GM21367 (cell line): ENCODE results near the gene GSTM4.
"Not testable (repeated sequence)": the region's sequence is repeated elsewhere in the genome, so short reads cannot be mapped to it uniquely, and the experiment has no call there.

Experiments
- ATAC-seq: cut with Tn5 transposase; IDR thresholded peaks from one replicate; pipeline ENCODE4 v1.9.1; 2021; ENCODE audit not compliant: unreplicated experiment

GSTM4 gene

GRCh38 chr1:109664671-109665070 is 8.8 kb downstream of the GSTM4 start:
- ATAC-seq = no peak

DNA sequence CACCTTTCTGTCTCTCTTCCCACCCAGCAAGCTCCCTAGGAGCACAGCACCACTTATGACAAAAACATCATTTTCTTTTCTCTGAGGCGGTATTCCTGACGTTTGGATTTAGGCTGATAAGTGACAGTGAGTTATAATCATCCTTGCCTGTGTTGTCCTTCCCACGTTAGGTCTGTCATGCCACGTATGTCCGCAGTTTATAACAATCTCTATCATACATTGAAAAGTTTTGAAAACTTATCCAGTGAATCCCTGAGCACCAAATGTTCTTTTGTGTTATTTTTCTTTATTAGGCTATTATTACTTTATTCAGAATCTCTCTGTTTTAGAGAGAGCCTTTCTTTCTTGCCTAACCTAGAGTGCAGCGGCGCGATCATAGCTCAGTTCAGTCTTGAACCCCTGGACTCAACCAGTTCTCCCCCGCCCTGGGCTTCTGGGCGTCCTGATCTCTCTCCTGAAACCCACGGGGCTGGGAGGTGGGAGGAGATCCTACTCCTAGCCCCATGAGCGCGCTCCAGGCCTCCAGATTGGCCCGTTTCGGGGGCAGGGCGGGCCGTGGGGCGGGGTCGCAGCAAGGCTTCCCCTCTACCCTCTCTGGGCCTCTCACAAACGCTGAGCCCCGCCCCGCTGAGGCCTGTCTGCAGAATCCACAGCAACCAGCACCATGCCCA is 11.7 kb downstream of the GSTM4 start, which contains the start of gene GSTM2:
Gene GSTM2, plus strand, starts transcription at position 606 of the 671 bp plus-strand sequence. Its CDS starts 59 bp downstream, at position 665.
- peak; percentile 87 for ATAC-seq

GRCh38 chr1:109668123-109668775 is 12.3 kb downstream of the GSTM4 start:
- no peak for ATAC-seq

DNA sequence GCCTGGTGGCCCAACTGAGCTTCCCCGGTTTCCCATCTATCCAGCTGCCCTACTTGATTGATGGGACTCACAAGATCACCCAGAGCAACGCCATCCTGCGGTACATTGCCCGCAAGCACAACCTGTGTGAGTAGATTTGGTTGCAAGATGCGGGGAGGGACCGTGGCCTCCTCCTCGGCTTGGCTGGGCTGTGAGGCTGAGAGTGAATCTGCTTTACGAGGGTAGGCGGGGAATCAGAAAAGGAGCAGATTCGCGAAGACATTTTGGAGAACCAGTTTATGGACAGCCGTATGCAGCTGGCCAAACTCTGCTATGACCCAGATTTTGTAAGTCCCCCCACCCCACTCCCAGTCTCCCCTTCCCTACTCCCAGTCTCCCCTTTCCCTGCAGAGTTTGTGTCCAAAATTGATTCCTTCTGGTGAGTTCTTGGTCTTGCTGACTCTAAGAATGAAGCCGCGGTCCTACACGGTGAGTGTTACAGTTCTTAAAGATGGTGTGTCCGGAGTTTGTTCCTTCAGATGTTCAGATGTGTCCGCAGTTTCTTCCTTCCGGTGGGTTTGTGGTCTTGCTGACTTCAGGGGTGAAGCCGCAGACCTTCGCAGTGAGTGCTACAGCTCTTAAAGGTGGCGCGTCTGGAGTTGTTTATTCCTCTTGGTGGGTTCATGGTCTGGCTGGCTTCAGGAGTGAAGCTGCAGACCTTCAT is 13.5 kb downstream of the GSTM4 start:
- ATAC-seq = no peak

GRCh38 chr1:109669949-109670302 is 14.0 kb downstream of the GSTM4 start:
- ATAC-seq = not testable (repeated sequence)

- ATAC-seq = no peak
These were observed 15.2 kb downstream of the GSTM4 start for GRCh38 chr1:109671067-109671466.

GRCh38 chr1:109673861-109674260 is 18.0 kb downstream of the GSTM4 start:
- not testable (repeated sequence) for ATAC-seq

GRCh38 chr1:109676683-109677381 is 20.9 kb downstream of the GSTM4 start:
- ATAC-seq = not testable (repeated sequence)

DNA sequence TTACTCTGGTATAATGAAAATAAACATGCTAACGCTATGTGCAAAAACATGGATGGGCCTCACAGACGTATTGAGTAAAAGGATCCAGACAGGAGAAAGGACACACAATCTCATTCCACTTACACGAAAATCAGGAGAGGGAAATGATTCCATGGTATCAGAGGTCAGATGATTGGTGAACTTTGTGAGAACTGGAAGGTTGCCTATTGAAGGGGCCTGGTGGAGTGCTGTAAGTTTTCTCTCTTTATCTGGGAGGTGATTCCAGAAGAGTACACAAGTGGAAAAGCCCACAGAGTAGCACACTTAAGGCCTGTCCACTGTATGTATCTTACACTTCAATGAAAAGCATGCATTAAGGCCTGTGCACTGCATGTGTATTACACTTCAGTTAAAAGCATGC is 21.6 kb downstream of the GSTM4 start:
- ATAC-seq = no peak

- ATAC-seq = not testable (repeated sequence)
These were observed 22.7 kb downstream of the GSTM4 start for GRCh38 chr1:109678637-109679036.

GRCh38 chr1:109684777-109685176 is 28.9 kb downstream of the GSTM4 start:
- not testable (repeated sequence) for ATAC-seq

DNA sequence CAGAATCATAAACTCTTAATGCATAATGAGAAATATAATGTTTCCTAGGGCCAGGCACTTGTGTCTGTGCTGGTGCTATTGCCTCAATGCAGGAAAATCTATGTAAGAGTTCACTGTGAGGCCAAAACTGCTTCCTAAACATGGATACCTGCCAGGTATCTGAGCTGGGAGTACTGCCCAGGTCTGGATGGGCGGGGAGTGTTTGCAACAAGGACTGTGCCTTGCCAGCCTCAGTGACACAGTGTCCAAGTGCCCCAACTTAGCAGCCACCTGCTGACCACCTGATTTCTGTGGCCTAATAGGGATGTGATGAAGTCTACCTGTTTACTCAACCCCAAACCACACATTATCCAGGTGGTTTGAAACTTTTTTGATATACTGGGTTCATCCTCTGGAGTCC is 29.5 kb downstream of the GSTM4 start:
- ATAC-seq = not testable (repeated sequence)

DNA sequence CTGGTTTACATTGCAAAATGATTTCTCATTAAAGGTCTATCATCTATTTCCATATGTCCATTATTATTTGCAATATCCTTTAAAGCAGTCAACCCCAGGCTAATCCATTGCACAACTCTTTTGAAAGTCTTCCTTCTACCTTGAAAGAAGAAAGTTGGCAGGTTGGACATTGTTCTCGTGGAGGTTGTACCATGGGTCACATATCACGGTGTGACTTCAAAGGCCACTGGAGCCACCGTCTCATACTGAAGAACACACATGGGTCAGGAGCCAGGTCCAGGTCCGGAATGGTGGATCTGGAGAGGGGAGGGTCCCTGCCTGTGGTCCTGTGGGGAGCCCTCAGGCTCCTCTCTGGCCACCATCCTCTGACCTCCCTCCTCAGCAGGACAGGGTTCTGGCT is 30.0 kb downstream of the GSTM4 start:
- ATAC-seq = not testable (repeated sequence)

DNA sequence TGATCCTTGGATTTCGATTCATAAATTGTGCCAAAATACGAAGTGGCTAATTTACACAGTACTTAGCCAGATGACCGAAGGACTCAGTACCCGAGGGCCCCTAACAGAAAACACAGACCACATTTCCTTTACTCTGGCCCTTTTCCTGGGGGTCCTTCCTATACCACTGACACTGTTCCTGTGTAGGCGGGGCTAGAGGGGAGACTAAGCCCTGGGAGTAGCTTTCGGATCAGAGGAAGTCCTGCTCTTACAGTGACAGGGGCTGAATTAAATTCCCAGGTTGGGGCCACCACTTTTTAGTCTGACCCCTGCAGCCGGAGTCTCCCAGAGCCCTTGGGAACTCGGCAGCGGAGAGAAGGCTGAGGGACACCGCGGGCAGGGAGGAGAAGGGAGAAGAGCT is 31.2 kb downstream of the GSTM4 start:
- not testable (repeated sequence) for ATAC-seq

- peak; percentile 95 for ATAC-seq
These were observed 32.0 kb downstream of the GSTM4 start, which contains the start of gene GSTM1 for GRCh38 chr1:109687641-109688499. GSTM1 (plus strand) TSS chr1:109687817; CDS start chr1:109687874, 57 bp downstream.

DNA sequence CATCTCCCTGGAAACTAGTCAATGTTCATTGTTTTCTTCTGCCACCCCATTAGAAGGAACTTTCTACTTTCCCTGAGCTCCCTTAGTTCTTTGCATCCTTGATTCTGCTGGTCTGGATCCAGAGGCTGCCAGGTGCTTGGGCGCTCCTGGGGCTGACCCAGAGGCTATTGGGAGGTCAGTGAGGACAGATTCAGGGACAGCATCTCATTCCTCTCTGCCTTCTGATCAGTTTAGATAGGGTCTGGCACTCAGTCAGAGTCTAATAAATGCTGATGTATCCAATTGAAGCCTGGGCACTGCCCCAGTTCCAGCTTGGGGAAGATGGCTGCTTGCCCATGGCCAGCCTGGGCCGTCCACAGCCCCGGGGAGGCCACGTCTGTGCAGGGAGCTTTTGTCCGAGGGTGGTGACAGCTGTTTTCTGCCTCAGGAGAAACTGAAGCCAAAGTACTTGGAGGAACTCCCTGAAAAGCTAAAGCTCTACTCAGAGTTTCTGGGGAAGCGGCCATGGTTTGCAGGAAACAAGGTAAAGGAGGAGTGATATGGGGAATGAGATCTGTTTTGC is 34.0 kb downstream of the GSTM4 start:
- ATAC-seq = no peak

DNA sequence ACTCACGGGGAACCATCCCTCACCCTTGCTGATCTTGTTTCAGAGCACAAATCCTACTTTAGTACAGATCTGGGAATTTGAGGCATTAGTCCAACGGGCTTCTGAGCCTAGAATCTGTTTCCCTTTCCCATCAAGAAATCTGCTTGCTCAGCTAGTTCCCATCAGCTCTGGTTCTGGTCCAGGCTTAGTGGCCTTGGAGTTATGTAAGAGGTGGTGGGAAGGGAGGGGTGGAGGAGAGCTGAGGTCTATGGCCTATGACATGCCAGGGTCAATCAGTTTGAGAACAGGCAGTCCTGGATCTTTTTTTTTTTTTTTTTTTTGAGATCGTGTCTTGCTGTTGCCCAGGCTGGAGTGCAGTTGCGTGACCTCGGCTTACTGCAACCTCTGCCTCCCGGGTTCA is 35.9 kb downstream of the GSTM4 start:
- no peak for ATAC-seq

GRCh38 chr1:109694400-109694799 is 38.5 kb downstream of the GSTM4 start:
- ATAC-seq = not testable (repeated sequence)

DNA sequence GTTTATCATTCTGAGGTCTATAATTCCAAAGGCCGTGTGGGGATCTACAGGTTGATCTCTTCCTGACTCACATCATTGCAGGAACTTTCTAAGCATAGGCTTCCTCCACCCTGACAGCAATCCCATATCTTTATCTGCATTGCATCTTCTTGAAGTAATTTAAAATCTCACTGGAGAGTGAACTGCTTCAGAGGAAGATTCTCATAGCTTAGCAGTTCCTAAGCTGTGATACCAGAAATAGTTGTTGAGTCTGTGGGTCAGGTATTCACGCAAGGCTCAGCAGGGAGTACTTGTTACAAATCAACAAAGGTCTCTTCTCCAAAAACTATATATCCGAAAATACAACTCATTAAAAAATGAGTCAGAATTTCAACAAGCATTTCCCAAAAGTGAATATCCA is 39.2 kb downstream of the GSTM4 start:
- not testable (repeated sequence) for ATAC-seq

DNA sequence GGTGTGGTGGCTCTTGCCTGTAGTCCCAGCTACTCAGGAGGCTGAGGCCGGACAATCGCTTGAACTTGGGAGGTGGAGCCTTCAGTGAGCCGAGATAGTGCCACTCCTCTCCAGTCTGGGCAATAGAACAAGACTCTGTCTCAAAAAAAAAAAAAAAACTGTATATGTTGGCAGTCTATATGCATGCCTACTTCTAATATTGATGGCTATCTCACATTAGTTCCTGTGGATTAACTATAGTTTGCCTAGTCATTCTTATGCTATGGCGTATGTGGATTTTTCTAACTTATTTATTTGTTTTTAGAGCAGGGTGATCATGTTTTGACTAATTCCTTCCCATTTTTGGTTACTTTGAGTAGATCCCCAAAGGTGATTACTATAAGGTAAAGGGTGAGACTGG is 41.2 kb downstream of the GSTM4 start:
- ATAC-seq = no peak
